Measurements from ENCODE around the gene PRKAG2. TPM values are rescaled to one million over a fixed set of nuclear protein-coding genes. Genes with fewer than 3 reads are reported as not detected.
"Not testable (repeated sequence)": the region's sequence is repeated elsewhere in the genome, so short reads cannot be mapped to it uniquely, and the experiment has no call there.

PRKAG2 gene
- total RNA-seq, 1 donor from 2014 or later: 20.8 TPM

GRCh38 chr7:151884312-151885201 lies 7.6 kb upstream of the PRKAG2 start:
- DNase-seq (ENCODE audit: low read depth): no peak
- H3K4me3 ChIP-seq (ENCODE audit: low read depth, low read length): no peak overlapping the region
- TF ChIP-seq, protein P1, sequence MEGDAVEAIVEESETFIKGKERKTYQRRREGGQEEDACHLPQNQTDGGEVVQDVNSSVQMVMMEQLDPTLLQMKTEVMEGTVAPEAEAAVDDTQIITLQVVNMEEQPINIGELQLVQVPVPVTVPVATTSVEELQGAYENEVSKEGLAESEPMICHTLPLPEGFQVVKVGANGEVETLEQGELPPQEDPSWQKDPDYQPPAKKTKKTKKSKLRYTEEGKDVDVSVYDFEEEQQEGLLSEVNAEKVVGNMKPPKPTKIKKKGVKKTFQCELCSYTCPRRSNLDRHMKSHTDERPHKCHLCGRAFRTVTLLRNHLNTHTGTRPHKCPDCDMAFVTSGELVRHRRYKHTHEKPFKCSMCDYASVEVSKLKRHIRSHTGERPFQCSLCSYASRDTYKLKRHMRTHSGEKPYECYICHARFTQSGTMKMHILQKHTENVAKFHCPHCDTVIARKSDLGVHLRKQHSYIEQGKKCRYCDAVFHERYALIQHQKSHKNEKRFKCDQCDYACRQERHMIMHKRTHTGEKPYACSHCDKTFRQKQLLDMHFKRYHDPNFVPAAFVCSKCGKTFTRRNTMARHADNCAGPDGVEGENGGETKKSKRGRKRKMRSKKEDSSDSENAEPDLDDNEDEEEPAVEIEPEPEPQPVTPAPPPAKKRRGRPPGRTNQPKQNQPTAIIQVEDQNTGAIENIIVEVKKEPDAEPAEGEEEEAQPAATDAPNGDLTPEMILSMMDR (conservative IDR thresholded peaks at IDR 0.05; ENCODE audit: low read depth, low read length): no peak

DNA sequence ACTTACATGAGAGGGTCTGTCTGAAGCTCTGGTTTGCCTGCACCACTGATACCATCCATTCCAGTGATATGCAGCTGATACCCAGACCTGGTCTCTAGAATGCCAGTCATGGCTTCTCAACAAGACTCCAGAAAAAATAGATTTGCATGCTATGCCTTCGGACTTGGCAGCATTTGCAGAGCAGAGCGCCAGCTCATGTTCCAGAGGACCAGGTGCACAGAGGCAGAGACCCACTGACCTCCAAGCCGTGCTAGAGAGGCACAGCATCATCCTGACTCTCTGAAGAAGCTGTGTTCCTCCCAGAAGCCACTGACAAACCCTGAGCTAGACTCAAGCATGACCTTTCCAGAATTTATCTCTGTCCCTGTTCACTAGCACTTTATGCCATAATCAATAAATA lies 6.9 kb upstream of the PRKAG2 start:
- no peak overlapping the region for H3K4me3 ChIP-seq (ENCODE audit: low read depth, low read length)
- TF ChIP-seq, protein P1 (conservative IDR thresholded peaks at IDR 0.05; ENCODE audit: low read depth, low read length): no peak
- no peak for DNase-seq (ENCODE audit: low read depth)

- no peak for DNase-seq (ENCODE audit: low read depth)
- H3K4me3 ChIP-seq (ENCODE audit: low read depth, low read length): no peak overlapping the region
These were observed 5.8 kb upstream of the PRKAG2 start for GRCh38 chr7:151882734-151883133.

DNA sequence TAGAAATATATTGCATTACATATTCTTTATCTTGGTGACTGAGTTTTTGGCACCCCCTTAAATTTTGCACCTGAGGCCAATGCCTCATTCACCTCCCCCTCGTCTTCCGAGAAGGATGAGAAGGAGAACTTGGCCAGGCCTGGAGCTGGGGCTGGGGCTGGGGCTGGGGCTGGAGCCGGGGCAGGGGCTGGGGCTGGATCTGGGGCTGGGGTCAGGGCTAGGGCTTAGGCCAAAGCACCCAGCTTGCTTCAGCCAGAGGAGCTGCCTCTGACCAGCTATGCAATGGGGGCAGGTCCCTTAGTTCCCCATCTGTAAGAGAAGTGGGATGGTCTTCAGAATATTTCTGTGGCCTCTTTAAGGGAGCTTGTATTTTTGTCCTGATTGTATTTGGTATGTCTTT lies 3.8 kb upstream of the PRKAG2 start:
- TF ChIP-seq, protein P1 (conservative IDR thresholded peaks at IDR 0.05; ENCODE audit: low read depth, low read length): no peak
- no peak for DNase-seq (ENCODE audit: low read depth)
- no peak overlapping the region for H3K4me3 ChIP-seq (ENCODE audit: low read depth, low read length)

More at GRCh38 chr7:151882734-151883133, 5.8 kb upstream of the PRKAG2 start:
- TF ChIP-seq, protein P1 (conservative IDR thresholded peaks at IDR 0.05; ENCODE audit: low read depth, low read length): no peak

GRCh38 chr7:151877911-151878835 lies 1.3 kb upstream of the PRKAG2 start:
- no peak for DNase-seq (ENCODE audit: low read depth)
- H3K4me3 ChIP-seq (ENCODE audit: low read depth, low read length): no peak overlapping the region
- TF ChIP-seq, protein P1 (conservative IDR thresholded peaks at IDR 0.05; ENCODE audit: low read depth, low read length): no peak

DNA sequence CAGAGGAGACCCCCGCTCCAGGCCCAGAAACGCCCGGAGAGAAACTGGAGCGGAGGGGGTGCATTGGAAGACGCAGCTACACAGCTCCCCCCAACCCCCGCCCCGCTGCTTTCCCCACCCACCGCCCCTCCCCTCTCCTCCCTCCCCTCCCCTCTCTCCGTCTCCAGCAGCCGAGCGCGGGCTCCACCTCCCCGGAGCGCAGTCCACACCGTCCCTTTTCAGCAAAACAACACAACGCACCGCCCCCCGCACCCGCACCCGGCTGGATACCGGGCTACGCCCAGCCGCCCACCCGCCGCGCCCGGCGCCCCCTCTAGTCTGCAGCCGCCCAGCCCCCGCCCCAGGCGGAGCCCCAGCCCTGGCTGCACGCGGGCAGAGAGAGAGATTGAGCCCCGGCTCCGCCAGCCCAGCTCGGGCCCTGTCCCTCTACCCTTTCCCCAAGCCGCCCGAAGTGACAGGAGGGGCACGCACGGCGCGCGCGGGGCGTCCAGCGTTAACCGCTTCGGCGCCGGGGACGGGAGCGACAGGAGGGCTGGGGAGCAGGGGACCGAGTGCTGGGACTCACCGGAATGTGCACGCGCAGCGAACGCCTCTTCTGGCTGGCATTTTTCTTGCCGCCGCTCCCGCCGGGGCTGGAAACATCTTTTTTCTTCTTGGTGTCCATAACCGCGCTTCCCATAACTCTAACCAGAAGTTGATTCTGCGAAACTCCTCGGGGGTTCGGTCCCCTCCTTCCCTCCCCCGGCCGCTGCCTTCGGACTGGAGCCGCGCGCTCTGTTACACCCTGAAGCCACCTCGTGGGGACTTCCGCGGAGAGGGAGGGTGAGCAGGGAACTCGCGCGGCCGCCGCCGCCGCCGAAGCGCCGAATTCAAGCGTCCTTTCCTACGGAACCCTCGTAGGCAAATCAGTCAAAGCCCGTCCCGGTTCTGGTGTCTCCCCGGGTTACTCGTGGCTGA lies 695 bp downstream of the PRKAG2 start:
- TF ChIP-seq, protein P1 (conservative IDR thresholded peaks at IDR 0.05; ENCODE audit: low read depth, low read length): no peak
- H3K4me3 ChIP-seq (ENCODE audit: low read depth, low read length): peak overlapping the region; percentile 67
- no peak for DNase-seq (ENCODE audit: low read depth)

- not testable (repeated sequence) for H3K4me3 ChIP-seq (ENCODE audit: low read depth, low read length); DNase-seq (ENCODE audit: low read depth)
These were observed 2.4 kb downstream of the PRKAG2 start for GRCh38 chr7:151874479-151874878.

Data from epithelial cell of proximal tubule (primary cell).